ENCODE data around the gene MS4A18.
"Not testable (repeated sequence)": the region's sequence is repeated elsewhere in the genome, so short reads cannot be mapped to it uniquely, and the experiment has no call there.

Gene MS4A18

GRCh38 chr11:60724420-60724819, at the start of gene MS4A18:
TSS of gene MS4A18 (plus strand) at chr11:60724720.
- H3K4me3 ChIP-seq (ENCODE audit: low read depth, low read length), result no peak within 1 kb of the TSS
- no peak for TF ChIP-seq CTCF (IDR thresholded peaks at IDR 0.05; ENCODE audit: control insufficient read depth, extremely low read depth, insufficient read depth)
- DNase-seq (ENCODE audit: low read depth), result no peak

GRCh38 chr11:60678231-60678630, 46.3 kb upstream of the MS4A18 start:
- not testable (repeated sequence) for DNase-seq (ENCODE audit: low read depth); H3K4me3 ChIP-seq (ENCODE audit: low read depth, low read length)

- TF ChIP-seq CTCF (IDR thresholded peaks at IDR 0.05; ENCODE audit: control insufficient read depth, extremely low read depth, insufficient read depth), result no peak
- no peak for DNase-seq (ENCODE audit: low read depth)
Measured at GRCh38 chr11:60679879-60680278, 44.6 kb upstream of the MS4A18 start.

GRCh38 chr11:60680455-60681119, 43.9 kb upstream of the MS4A18 start:
- no peak for TF ChIP-seq CTCF (IDR thresholded peaks at IDR 0.05; ENCODE audit: control insufficient read depth, extremely low read depth, insufficient read depth)
- no peak for DNase-seq (ENCODE audit: low read depth)
- H3K4me3 ChIP-seq (ENCODE audit: low read depth, low read length), result no peak overlapping the region

More at GRCh38 chr11:60679879-60680278, 44.6 kb upstream of the MS4A18 start:
- H3K4me3 ChIP-seq (ENCODE audit: low read depth, low read length), result no peak overlapping the region

GRCh38 chr11:60684541-60684848, 40.0 kb upstream of the MS4A18 start:
- not testable (repeated sequence) for H3K4me3 ChIP-seq (ENCODE audit: low read depth, low read length); DNase-seq (ENCODE audit: low read depth)

- DNase-seq (ENCODE audit: low read depth), result no peak
- no peak overlapping the region for H3K4me3 ChIP-seq (ENCODE audit: low read depth, low read length)
- TF ChIP-seq CTCF (IDR thresholded peaks at IDR 0.05; ENCODE audit: control insufficient read depth, extremely low read depth, insufficient read depth), result no peak
Measured at GRCh38 chr11:60691661-60692060, 32.9 kb upstream of the MS4A18 start.

- DNase-seq (ENCODE audit: low read depth), result no peak
- no peak within 1 kb of the TSS for H3K4me3 ChIP-seq (ENCODE audit: low read depth, low read length)
- TF ChIP-seq CTCF (IDR thresholded peaks at IDR 0.05; ENCODE audit: control insufficient read depth, extremely low read depth, insufficient read depth), result 0 out of 2 replicates have a peak, but pooled peaks have one; percentile 5
Measured at GRCh38 chr11:60699284-60699691, 25.2 kb upstream of the MS4A18 start, which contains the start of gene MS4A8. TSS of gene MS4A8 (plus strand) at chr11:60699612. CDS start at chr11:60700861, 1,249 bp downstream.

GRCh38 chr11:60699936-60700335, 24.6 kb upstream of the MS4A18 start:
- H3K4me3 ChIP-seq (ENCODE audit: low read depth, low read length), result no peak overlapping the region
- TF ChIP-seq CTCF (IDR thresholded peaks at IDR 0.05; ENCODE audit: control insufficient read depth, extremely low read depth, insufficient read depth), result no peak
- DNase-seq (ENCODE audit: low read depth), result no peak
